BLaER1 (cell line): Measurements from ENCODE around the gene MAG.
A peak's percentile ranks its signal among the peaks of the same experiment; 100 is the strongest.

Experiments
- H3K27ac ChIP-seq: shearing (Covaris generic); formaldehyde crosslinking; 2 replicates; pipeline ENCODE4 v1.8.1; 2022
- H3K27me3 ChIP-seq: shearing (Covaris generic); formaldehyde crosslinking; 2 replicates; pipeline ENCODE4 v1.8.1; 2022
- H3K36me3 ChIP-seq: shearing (Covaris generic); formaldehyde crosslinking; 2 replicates; pipeline ENCODE4 v1.8.1; 2022
- H3K4me1 ChIP-seq: shearing (Covaris generic); formaldehyde crosslinking; 2 replicates; pipeline ENCODE4 v1.8.1; 2022
- H3K4me2 ChIP-seq: shearing (Covaris generic); formaldehyde crosslinking; 2 replicates; pipeline ENCODE4 v1.8.1; 2022
- H3K4me3 ChIP-seq: shearing (Covaris generic); formaldehyde crosslinking; 2 replicates; pipeline ENCODE4 v1.8.1; 2022
- H3K9ac ChIP-seq: shearing (Covaris generic); formaldehyde crosslinking; 2 replicates; pipeline ENCODE4 v1.8.1; 2022
- H3K9me3 ChIP-seq: shearing (Covaris generic); formaldehyde crosslinking; 2 replicates; pipeline ENCODE4 v1.8.1; 2022
- H4K20me1 ChIP-seq: shearing (Covaris generic); formaldehyde crosslinking; 2 replicates; pipeline ENCODE4 v1.8.1; 2022
- Cebpa-rat ChIP-seq: shearing (Covaris generic); IDR thresholded peaks from 2 replicates; pipeline ENCODE4 v1.8.1; 2022

MAG gene

DNA sequence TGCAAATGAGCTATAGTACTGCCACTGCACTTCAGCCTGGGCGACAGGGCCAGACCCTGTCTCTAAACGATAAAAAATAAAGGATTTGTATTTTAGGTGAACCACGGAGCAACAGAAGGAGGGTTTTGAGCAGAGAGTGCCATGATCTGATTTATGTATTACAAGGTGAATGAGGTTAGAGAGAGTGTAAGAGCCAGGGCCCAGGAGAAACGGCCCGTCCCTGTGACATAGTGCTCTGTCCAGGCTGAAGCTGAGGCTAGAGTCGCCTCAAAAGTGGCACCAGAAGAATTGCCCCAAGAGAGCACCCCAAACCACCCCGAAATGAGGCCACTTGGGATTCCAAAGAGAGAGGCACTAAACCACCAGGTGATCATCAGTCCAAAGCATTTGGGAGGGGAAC lies 16.9 kb downstream of the MAG start:
- Histone ChIP-seq H3K4me2 (peak overlapping the region; percentile 95), H3K9ac (no peak overlapping the region), H3K9me3 (no peaks in the 10 kb centered on the region), H4K20me1 (no peaks in the 10 kb centered on the region), H3K4me1 (peaks cover 99% of the 10 kb centered on the region), H3K27ac (peak overlapping the region; percentile 92; the same call in 1 of the 2 replicates), H3K27me3 (no peaks in the 10 kb centered on the region), H3K4me3 (no peak overlapping the region), H3K36me3 (no peaks in the 10 kb centered on the region)
- TF ChIP-seq Cebpa-rat, result no peak

DNA sequence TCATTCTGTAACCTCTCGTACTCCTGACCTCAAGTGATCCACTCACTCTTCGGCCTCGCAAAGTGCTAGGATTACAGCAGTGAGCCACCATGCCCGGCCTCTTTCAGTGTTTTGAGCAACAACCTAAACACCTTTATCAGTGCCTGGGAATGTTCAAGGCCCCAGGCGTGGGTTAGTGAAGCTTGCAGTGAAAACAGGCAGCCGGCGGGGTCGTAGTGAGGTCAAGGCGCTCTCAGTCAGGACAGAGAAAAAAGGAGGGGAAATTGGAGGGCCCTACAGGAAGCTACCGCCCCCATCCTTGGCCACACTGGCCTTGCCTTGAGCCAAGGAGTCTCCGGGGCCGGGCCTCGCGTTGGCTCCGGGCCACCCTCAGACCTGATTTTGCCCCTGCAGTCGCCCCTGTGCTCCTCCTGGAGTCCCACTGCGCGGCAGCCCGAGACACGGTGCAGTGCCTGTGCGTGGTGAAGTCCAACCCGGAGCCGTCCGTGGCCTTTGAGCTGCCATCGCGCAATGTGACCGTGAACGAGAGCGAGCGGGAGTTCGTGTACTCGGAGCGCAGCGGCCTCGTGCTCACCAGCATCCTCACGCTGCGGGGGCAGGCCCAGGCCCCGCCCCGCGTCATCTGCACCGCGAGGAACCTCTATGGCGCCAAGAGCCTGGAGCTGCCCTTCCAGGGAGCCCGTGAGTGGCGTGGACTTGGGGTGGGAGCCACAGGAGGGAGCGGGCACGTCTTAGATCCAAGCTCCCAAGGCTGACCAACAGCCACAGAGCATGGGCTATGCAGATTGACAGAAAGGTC lies 17.7 kb downstream of the MAG start:
- Histone ChIP-seq H3K36me3 (no peaks in the 10 kb centered on the region), H3K27ac (peak overlapping the region; percentile 92), H3K27me3 (no peaks in the 10 kb centered on the region), H3K4me2 (peak overlapping the region; percentile 95), H3K4me1 (peaks cover 99% of the 10 kb centered on the region), H3K9ac (peak overlapping the region; percentile 53), H4K20me1 (no peaks in the 10 kb centered on the region), H3K9me3 (no peaks in the 10 kb centered on the region), H3K4me3 (0 out of 2 replicates have a peak overlapping the region, but pooled peaks have one; percentile 14)
- TF ChIP-seq Cebpa-rat, result no peak

DNA sequence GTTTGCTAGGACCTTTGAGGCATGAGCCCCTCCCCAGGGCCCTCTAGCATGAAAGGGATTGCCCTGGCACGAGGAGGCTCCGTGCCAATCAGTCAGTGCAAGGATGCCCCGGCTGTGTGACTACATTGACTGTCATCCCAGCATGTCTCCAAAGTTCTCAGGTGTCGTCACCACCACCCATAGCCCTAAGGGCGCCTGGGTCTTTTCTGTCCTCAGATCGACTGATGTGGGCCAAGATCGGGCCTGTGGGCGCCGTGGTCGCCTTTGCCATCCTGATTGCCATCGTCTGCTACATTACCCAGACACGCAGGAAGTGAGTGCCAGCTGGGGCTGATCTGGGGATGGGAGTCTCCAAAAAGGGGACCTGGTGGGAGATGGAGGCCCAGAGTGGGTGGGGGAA lies 18.4 kb downstream of the MAG start:
- peaks cover 99% of the 10 kb centered on the region for H3K4me1 ChIP-seq
- peak overlapping the region; percentile 92 for H3K27ac ChIP-seq
- H3K4me2 ChIP-seq, result peak overlapping the region; percentile 95

DNA sequence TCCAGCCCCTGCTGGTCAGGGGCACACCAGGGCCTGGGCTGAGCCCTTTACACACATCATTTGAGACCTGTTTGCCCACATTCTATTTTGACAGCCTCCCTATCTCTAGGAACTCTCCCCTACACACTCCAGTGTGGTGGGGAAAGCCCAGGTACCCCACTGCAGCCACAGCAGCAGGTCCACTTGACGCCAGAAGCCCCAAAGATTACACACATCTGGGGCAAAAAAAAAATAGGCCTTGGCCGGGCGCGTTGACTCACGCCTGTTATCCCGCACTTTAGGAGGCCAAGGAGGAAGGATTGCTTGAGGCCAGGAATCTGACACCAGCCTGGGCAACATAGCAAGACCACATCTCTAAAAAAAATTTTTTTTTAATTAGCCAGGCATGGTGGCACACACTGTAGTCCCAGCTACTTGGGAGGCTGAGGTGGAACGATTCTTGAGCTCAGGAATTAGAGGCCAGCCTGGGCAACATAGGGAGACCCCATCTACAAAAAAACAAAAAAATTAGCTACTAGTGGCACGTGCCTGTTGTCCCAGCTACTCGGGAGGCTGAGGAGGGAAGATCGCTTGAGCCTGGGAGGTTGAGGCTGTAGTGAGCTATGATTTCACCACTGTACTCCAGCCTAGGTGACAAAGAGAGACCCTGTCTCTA lies 19.0 kb downstream of the MAG start:
- Histone ChIP-seq H3K36me3 (no peaks in the 10 kb centered on the region), H3K4me1 (peaks cover 100% of the 10 kb centered on the region), H3K27me3 (no peaks in the 10 kb centered on the region), H3K27ac (peak overlapping the region; percentile 92), H3K4me3 (peak overlapping the region; percentile 55; the same call in 1 of the 2 replicates), H3K4me2 (peak overlapping the region; percentile 95), H4K20me1 (no peaks in the 10 kb centered on the region), H3K9me3 (no peaks in the 10 kb centered on the region), H3K9ac (peak overlapping the region; percentile 75; the same call in 1 of the 2 replicates)
- TF ChIP-seq Cebpa-rat, result no peak

More for the DNA sequence above, 18.4 kb downstream of the MAG start:
- TF ChIP-seq Cebpa-rat, result no peak
- H3K36me3 ChIP-seq, result no peaks in the 10 kb centered on the region
- H3K9me3 ChIP-seq, result no peaks in the 10 kb centered on the region
- no peak overlapping the region for H3K4me3 ChIP-seq
- peak overlapping the region; percentile 75 for H3K9ac ChIP-seq
- no peaks in the 10 kb centered on the region for H3K27me3 ChIP-seq
- H4K20me1 ChIP-seq, result no peaks in the 10 kb centered on the region

DNA sequence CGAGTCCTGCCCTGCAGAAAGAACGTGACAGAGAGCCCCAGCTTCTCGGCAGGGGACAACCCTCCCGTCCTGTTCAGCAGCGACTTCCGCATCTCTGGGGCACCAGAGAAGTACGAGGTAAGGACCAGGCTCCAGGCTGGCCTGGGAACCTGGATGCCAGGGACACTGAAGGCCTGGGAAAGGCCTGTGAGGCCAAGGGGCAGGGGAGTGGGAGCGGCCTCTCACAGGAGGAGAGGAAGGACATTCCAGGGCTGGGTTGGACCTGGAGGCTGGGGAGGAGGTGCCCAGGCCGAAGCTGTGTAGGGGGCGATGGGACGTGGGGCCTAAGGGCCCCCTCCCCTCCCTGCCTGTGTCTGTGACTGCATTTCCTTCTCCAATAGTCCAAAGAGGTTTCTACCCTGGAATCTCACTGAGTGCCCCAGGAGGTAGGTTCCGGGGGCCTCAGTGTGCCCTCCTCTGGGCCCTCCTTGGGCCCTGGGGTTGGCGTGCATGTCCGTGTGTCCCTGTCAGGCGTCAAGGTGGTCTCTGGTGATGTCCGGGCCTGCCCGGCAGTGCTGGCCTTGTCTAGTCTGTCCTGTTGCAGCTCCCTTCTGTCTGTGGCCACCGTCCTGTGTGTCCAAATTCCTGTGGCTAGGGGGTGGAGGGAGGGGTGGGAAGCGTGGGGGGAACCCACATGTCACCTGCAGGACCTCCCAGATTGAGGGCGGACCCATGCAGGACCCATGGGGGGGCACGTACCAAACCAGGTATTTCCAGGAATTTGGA lies 20.1 kb downstream of the MAG start:
- Histone ChIP-seq H3K4me3 (peak overlapping the region; percentile 55), H4K20me1 (no peaks in the 10 kb centered on the region), H3K9me3 (no peaks in the 10 kb centered on the region), H3K27me3 (no peaks in the 10 kb centered on the region), H3K36me3 (no peaks in the 10 kb centered on the region), H3K4me2 (peak overlapping the region; percentile 95), H3K4me1 (peaks cover 100% of the 10 kb centered on the region), H3K27ac (peak overlapping the region; percentile 92), H3K9ac (peak overlapping the region; percentile 75)
- no peak for TF ChIP-seq Cebpa-rat

DNA sequence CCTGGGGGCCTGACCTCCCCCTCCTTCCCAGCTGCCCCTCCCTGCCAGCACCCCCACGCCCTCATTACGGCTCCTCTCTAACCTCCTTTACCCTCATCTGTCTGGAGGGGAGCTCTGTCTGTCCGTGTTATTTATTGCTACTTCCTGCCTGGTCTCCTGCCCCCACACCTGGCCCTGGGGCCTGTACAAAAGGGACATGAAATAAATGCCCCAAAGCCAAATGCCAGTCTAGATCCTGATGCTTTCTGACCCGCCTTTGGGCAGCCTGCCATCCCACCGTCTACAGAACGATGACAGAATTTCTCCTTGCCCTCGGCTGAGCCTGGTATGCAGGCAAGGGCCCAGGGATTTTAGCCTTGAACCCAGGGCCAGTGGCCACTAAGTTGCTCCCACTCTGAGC lies 21.6 kb downstream of the MAG start:
- peak overlapping the region; percentile 97 for H3K27ac ChIP-seq
- no peaks in the 10 kb centered on the region for H3K36me3 ChIP-seq
- H3K27me3 ChIP-seq, result no peaks in the 10 kb centered on the region
- peak overlapping the region; percentile 95 for H3K4me2 ChIP-seq
- peak overlapping the region; percentile 68 for H3K9ac ChIP-seq
- TF ChIP-seq Cebpa-rat, result no peak
- H3K4me3 ChIP-seq, result no peak overlapping the region
- H3K4me1 ChIP-seq, result peaks cover 100% of the 10 kb centered on the region
- no peaks in the 10 kb centered on the region for H4K20me1 ChIP-seq
- no peaks in the 10 kb centered on the region for H3K9me3 ChIP-seq

DNA sequence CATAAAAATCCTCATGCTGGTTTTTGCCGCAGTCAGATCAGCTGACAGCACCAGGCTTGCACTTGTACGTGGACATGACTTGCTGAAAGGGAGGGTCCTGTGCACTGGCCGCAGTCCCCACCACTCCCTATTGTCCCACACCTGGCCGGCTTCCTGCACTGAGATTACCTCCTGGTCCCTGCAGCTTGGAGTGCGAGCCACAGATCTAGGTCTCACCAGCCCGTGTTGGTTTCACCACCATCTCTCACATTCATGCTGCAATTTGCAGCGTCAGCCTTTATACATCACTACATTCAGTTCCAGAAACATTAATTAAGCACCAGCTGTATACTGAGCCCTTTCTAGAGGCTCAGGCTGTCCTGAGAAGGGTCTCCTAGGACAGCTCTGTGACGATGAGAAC lies 22.1 kb downstream of the MAG start:
- peak overlapping the region; percentile 97 for H3K27ac ChIP-seq

DNA sequence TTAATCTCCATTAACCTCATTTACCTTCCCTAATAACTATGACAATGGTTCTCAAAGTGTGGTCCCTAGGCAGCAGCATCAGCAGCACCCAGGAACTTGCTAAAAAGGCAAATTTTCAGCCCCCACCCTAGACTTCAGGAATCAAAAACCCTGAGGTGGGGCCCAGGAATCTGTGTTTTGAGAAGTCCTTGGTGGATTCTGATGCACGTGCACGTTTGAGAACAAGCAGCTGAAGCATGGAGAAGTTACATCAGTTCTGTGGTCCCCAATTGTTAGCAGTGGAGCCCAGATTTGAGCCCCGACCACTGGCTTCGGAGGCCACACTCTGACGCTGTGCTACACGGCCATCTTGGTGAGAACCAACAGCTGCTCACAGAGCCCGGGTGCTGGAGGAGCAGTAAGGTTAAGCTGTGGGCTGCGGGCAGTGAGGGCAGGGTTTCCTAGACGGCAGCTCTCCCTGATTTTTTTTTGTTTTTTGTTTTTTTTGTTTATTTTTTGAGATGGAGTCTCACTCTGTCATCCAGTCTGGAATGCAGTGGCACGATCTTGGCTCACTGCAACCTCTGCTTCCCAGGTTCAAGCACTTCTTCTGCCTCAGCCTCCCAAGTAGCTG lies 23.0 kb downstream of the MAG start:
- H3K4me2 ChIP-seq, result peak overlapping the region; percentile 95
- H3K4me1 ChIP-seq, result peaks cover 98% of the 10 kb centered on the region
- no peak overlapping the region for H3K4me3 ChIP-seq
- peak overlapping the region; percentile 28; the same call in 1 of the 2 replicates for H3K9ac ChIP-seq
- no peaks in the 10 kb centered on the region for H3K9me3 ChIP-seq
- TF ChIP-seq Cebpa-rat, result no peak
- H3K27me3 ChIP-seq, result no peaks in the 10 kb centered on the region
- no peaks in the 10 kb centered on the region for H4K20me1 ChIP-seq
- H3K36me3 ChIP-seq, result no peaks in the 10 kb centered on the region
- H3K27ac ChIP-seq, result peak overlapping the region; percentile 97

More for the DNA sequence above, 22.1 kb downstream of the MAG start:
- Histone ChIP-seq H3K36me3 (no peaks in the 10 kb centered on the region), H3K4me1 (peaks cover 100% of the 10 kb centered on the region), H3K4me2 (peak overlapping the region; percentile 95), H3K4me3 (no peak overlapping the region), H3K27me3 (no peaks in the 10 kb centered on the region), H3K9ac (peak overlapping the region; percentile 68; the same call in 1 of the 2 replicates), H4K20me1 (no peaks in the 10 kb centered on the region), H3K9me3 (no peaks in the 10 kb centered on the region)
- TF ChIP-seq Cebpa-rat, result no peak

DNA sequence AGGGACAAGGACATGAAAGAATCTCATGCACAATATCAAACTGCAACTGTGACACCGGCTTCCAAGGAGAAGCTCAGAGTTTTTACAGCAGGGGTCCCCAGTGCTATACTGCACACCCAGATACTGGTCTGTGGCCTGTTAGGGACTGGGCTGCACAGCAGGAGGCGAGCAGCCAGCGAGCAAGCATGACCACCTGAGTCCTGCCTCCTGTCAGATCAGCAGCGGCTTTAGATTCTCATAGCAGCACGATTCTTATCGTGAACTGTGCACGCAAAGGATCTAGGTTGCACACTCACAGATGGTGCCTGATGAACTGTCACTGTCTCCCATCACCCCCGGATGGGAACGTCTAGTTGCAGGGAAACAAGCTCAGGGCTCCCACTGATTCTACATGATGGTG lies 23.9 kb downstream of the MAG start:
- Histone ChIP-seq H3K9ac (peak overlapping the region; percentile 79; the same call in 1 of the 2 replicates), H4K20me1 (no peaks in the 10 kb centered on the region), H3K27ac (peak overlapping the region; percentile 97), H3K4me1 (peaks cover 98% of the 10 kb centered on the region), H3K9me3 (no peaks in the 10 kb centered on the region), H3K4me2 (peak overlapping the region; percentile 95), H3K27me3 (no peaks in the 10 kb centered on the region), H3K4me3 (no peak overlapping the region), H3K36me3 (no peaks in the 10 kb centered on the region)
- TF ChIP-seq Cebpa-rat, result no peak
